C1 segment of cervical spinal cord (tissue), 14 donors: ENCODE data around the gene NUP210L.
"Not testable (repeated sequence)": the region's sequence is repeated elsewhere in the genome, so short reads cannot be mapped to it uniquely, and the experiment has no call there.

Experiments
- DNase-seq, 14 donors: peaks; one replicate each; lab custom pipeline; 2025; lab: John Stamatoyannopoulos, UW

The NUP210L gene

DNA sequence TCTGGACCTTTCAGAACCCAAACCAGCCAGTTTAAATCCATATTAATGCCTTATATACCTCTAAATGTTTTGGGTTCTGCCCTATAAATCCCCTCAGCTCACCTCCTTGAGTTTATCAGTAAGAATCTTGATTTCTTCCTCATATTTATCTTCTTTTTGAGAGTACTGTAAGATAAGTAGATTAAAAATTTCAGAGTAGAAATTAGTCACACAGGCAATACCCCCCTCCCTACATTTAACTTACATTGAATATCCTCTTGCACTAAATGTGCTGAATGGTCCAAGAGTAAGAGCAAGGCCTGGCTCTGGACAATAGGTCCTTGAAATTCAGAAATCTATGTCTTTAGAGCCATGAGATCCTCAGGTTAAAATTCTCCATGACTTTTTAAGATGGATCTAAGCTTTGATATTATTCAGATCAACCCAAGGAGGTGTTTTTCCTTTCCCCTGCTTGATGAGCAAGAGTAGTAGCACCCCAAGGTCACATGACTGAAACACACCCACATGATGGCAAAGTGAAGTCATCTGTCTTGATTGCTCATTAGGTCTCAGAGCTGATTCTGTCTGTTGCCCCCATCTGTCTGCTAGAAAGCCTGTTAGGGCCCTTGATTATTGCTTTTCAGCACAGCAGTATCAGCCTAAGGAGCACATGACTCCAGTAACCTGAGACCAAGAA is 15.8 kb upstream of the NUP210L start:
- DNase-seq: no peak

- no peak for DNase-seq
Observed at GRCh38 chr1:154167461-154167860, 12.6 kb upstream of the NUP210L start.

DNA sequence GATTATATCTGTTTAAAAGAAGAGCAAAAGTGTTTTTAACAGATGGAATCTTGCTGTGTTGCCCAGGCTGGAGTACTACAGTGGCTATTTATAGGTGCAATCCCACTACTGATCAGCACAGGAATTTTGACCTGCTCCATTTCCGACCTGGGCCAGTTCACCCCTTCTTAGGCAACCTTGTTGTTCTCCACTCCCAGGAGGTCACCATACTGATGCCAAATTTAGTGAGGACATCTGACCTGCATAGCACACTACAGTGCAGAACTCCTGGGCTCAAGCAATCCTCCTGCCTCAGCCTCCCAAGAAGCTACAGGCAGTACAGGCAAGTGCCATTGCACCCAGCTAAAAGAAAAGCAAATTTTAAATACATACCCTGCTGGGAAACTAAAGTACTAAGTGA is 11.3 kb upstream of the NUP210L start:
- no peak for DNase-seq

DNA sequence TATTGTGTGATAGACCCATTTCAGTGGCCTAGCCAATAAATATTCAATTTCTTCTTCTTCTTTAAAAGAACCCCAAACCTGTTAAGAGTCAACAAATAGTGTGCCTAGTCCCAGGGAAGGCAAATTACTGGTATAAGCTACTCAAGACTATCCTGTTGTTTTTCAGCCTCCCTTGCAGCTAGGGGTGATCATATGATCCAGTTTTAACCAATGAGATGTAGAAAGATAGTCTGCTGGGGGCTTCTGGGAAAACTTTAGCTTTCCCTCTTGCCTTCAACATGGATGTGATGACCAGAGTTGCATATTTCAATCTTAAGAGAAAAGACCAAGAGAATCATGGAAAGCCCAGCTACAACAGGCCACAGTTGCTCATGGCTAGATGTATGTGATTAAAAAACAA is 4.7 kb upstream of the NUP210L start:
- DNase-seq: no peak

DNA sequence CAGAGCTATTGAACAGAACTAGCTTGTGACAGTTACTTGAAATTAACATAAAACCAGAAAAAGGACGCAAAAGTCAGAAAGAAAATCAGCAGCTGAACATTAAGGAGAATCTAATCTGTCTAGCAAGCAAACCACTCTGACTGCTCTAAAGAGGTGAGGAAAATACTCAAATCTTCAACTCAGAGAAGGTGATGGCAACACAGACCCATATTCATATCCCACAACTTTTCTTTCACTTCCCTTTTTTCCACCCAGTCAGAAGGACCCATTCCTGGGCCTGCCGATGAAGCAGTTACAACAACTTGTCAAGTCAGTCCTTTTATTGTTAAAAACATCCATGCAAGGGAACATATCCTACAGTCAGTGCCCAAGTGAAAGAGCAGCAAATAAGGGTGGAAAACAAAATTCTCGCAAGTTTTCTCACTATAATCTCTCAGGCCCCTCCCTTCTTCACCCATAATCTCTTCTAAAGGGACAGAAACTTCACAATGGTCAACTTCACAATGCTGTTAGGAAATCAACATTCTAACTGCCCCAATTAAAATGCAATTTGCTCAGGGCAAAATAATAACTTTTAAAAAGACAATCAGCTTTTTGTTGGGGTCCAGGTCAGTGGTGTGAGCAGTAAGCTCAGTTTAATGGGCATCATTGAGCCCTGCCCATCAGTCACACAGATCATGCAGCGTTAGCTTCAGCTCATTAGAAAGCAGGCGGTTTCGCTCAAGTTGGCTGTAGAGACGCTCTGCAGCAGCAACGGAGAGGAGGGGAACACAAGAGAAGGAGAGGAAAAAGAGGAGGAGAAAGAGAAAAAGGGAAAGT is 3.6 kb upstream of the NUP210L start:
- no peak for DNase-seq

DNA sequence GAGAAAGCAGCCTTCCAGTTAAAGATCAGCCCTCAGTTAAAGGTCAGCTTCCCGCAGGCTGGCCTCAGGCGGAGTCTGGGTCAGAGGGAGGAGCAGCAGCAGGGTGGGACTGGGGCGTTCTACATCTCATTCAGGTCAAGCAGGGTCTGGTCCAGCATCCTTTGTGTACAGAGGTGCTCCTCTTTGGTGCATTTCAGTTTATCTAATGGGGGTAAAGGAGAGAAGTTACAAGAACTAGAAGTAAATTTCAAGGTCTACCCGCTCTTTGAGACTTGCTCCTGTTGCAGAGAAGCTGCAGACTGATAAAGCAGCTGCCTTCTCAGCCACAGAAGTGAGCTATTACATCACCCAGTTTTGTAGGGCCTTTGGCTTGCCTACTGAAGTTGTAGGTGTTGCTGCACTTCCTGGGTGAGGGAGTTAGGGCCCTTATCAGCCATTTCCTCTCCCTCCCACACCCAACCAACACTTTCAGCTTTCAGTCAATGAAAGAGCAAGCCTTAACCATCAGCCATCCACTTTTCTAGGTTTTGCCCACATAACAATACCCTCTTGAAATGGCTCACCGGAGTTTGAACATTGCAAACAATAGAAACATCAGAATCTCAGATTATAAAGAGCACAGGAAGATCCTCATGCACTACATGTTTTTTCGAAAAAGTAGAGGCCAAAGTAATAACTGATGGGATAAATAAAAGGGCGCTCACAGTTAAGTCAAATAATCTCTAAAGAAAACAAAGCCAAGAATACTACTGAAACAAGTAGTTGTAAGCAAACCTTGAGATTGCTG is 2.8 kb upstream of the NUP210L start:
- DNase-seq: no peak

DNA sequence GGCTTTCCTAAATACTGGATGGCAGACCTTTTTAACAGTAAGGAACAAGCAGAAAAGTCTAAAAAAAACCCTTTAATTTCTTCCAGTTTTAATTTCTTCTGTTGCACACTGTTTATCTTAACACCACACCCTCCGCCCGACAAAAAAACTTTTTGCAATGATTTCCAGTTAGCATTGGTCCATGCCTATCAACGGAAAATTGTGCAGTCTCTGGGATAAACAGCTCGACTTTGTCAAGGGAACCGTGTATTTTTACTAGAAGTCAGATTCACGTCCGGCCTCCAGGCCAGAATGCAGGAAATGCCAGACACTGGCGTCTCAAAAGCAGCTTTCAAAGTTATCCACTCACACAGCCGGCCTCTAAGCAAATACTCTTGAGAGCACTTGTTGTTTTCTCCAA is 378 bp upstream of the NUP210L start:
- DNase-seq: no peak

DNA sequence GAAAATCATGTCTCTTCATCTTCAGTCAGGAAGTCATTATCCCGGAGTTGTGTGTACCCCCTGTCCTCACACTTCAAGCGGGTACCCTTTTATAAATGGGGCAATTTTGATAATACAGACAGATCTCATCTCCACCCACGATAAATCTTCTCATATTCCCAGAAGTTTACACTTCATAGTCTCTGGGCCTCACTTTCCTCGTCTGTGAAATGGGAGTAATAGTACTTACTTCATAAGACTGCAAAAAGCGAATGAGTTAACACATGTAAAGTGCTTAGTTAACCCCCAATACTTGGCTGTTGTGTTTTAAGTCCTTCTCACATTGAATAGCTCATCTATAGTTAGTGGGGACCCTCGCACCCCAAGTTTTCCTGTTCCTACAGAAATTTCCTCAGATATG is 820 bp downstream of the NUP210L start:
- no peak for DNase-seq

- no peak for DNase-seq
Observed at GRCh38 chr1:154151311-154151710, 3.6 kb downstream of the NUP210L start.

- DNase-seq: no peak
Observed at GRCh38 chr1:154148807-154149206, 6.1 kb downstream of the NUP210L start.

- DNase-seq: not testable (repeated sequence)
Observed at GRCh38 chr1:154147505-154147904, 7.4 kb downstream of the NUP210L start.

DNA sequence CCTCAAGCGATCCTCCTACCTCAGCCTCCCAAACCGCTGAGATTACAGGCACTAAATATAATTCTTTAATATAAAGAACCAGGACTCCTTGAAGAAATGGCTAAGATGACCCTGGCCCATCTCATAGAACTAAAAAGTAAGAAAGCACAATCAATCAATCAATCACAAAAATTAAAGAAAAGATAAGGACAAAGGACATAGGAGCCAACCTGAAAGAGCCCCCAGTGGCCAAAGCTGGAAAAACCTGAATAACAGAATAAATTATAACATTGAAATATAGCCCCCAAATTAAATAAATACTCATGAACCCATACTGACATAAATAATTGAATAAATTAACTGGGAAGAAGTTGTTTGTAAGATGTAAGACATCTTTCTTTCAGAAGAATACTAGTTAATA is 8.9 kb downstream of the NUP210L start:
- no peak for DNase-seq

DNA sequence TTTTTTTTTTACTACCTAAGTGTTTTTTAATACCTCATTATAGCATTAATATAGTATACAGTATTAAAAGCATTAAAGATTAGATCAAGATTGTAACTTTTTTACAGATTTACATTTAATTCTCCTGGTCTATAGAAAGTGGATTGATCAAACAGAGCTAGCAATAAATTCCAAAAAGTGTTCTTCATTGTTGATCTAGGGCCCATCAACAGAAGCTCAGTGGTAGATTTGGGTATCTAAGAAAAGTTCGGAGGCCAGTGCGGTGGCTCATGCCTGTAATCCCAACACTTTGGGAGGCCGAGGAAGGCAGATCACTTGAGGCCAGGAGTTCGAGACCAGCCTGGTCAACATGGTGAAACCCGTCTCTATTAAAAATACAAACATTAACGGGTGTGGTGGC is 12.5 kb downstream of the NUP210L start:
- no peak for DNase-seq

DNA sequence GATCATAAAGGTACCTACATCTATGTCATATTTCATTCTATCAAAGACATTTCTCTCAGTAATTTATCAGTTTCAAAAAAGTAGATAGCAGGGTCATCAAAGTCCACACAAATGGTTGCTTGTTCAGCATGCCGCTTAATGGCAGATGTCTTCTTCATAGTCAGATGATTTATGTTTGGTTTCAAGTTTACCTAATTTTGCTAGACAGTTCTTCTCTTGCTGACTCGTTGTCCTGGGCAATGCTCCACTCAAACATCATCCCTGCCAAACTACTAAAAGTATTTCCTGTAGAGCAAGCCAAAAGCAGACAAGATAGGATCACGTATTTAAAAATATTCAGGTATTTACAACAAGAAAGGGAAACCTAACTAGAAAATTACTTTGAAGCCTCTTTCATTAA is 13.6 kb downstream of the NUP210L start:
- no peak for DNase-seq

- DNase-seq: no peak
Observed at GRCh38 chr1:154137888-154138287, 17.0 kb downstream of the NUP210L start.

- DNase-seq: no peak
Observed at GRCh38 chr1:154133256-154133655, 21.6 kb downstream of the NUP210L start.

DNA sequence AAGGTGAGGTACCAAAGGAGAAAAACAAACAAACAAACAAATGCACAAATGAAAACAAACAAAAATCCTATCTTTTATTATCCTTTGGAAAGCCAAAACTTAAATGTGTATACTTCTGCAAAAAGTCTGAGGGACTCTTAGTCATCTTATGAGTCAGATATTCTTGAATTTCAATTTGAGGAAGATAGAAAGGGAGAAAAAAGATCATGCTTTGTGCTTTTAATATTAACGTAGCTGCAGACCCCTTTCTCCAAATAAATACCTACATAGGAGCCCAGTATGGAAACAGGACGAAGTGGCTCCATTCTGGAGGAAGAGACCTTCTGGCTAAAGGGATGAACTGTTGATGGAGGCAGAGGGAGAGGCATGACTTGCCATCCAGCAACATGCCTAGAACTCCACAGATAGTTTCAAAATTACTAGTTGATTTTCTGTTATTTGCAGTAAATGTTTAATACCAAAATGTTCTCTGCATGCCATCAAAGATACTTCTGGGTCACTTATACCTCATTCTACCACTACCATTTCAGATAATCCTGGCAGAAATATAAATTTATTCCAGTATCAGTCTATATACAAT is 25.4 kb downstream of the NUP210L start:
- no peak for DNase-seq

DNA sequence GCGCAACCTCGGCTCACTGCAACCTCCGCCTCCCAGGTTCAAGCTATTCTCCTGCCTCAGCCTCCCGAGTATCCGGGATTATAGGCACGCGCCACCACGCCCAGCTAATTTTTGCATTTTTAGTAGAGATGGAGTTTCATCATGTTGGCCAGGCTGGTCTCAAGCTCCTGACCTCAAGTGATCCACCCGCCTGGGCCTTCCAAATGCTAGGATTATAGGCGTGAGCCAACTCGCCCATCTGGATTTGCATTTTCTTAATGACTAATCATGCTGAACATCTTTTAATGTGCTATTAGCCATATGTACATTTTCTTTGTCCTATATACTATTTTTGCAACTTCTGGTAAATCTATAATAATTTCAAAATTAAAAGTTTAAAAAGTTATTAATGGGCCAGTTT is 31.7 kb downstream of the NUP210L start:
- not testable (repeated sequence) for DNase-seq

DNA sequence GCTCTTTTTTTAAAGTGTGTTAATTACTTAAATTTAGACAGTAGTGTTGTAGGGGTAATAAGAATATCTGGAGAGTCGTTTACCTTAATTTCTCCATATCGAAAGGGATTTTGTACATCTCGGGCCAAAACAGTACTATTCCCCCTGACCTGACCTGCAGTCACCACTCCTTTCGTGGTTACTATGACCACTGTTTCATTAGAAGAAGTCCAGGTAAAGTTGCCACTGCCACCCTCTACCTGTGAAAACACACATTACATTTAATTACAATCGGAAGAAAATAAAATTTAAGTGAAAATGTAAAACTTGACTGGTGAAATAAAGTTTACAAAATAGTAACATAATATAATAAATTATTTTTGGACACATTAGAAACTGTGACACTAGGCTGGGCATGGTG is 37.2 kb downstream of the NUP210L start:
- no peak for DNase-seq

DNA sequence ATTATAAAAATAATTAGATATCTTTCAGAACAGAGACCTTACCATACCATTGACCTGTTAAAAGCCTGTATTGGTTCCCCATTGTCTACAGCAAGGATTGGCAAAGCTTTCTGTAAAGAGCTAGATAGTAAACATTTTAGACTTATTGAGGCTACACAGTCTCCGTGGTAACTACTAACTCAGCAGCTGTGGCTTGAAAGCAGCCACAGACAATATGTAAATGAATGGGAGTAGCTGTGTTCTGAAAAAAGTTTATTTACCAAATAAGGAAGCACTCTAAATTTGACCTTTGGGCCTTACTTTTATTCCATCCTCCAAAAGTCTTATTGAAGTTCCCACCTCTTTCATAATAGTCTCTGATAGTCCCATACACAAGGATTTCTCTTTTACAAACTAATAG is 39.7 kb downstream of the NUP210L start:
- no peak for DNase-seq

GRCh38 chr1:154104433-154105082 is 50.3 kb downstream of the NUP210L start:
- DNase-seq: no peak

DNA sequence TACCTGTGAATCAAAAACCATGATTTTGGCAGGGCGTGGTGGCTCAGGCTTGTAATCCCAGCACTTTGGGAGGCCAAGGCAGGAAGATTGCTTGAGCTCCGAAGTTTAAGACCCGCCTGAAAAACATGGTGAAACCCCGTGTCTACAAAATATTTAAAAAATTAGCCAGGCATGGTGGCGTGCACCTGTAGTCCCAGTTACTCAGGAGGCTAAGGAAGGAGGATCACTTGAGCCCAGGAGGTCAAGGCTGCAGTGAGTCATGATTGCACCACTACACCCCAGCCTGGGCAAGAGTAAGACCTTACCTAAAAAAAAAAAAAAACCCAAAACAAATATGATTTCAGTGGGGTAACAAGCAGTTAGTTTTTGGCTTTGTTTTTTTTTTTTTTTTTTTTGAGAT is 54.7 kb downstream of the NUP210L start:
- not testable (repeated sequence) for DNase-seq
